Activated naive CD8-positive, alpha-beta T cell treated with anti-CD3 and anti-CD28 coated beads, Interleukin-2, amount 10 ng/mL, durations not matched to agents 7 days and 5 days (primary cell): ENCODE data around the gene SEPSECS. TPM values are rescaled to one million over a fixed set of nuclear protein-coding genes. Genes with fewer than 3 reads are reported as not detected.
"Not testable (repeated sequence)": the region's sequence is repeated elsewhere in the genome, so short reads cannot be mapped to it uniquely, and the experiment has no call there.

Experiments
- ATAC-seq: fragments of 150-1000 bp; cut with Tn5 transposase; one replicate; pipeline ENCODE4 v1.10.0; 2021; ENCODE audit warnings: low read depth, moderate library complexity
- POLR2A ChIA-PET: fragments of 350-600 bp; sonication (Branson Sonifier 250); formaldehyde crosslinking; loops from one replicate; lab custom pipeline; 2021; ENCODE audit warnings: antibody characterized with exemption; lab: Charles Lee
- DNase-seq: peaks from one replicate; pipeline ENCODE4 v3.0.0; 2021
- H3K27ac Mint-ChIP-seq: one replicate; pipeline ENCODE4 v1.8.0; 2022; ENCODE audit warnings: mild to moderate bottlenecking, mixed read lengths
- H3K27me3 Mint-ChIP-seq: one replicate; pipeline ENCODE4 v1.8.0; 2022; ENCODE audit warnings: mild to moderate bottlenecking, moderate library complexity, mixed read lengths
- H3K36me3 Mint-ChIP-seq: one replicate; pipeline ENCODE4 v1.8.0; 2021; ENCODE audit warnings: mild to moderate bottlenecking, mixed read lengths
- H3K4me1 Mint-ChIP-seq: one replicate; pipeline ENCODE4 v1.8.0; 2021; ENCODE audit warnings: mixed read lengths
- H3K4me3 Mint-ChIP-seq: one replicate; pipeline ENCODE4 v1.8.0; 2022; ENCODE audit warnings: mild to moderate bottlenecking, moderate library complexity, mixed read lengths
- H3K9me3 Mint-ChIP-seq: one replicate; pipeline ENCODE4 v1.8.0; 2021; ENCODE audit warnings: mixed read lengths
- total RNA-seq, 2 experiments: library from RNA; stranded (reverse); gene quantifications; one replicate each; pipeline ENCODE4 v1.2.3, GENCODE V29; 2021

Gene SEPSECS
- total RNA-seq, 2 experiments from 2014 or later = 15.1 to 15.5 TPM

- peaks cover 4% of the 10 kb centered on the region for H3K27me3 Mint-ChIP-seq
- DNase-seq (no peak), ATAC-seq (no peak)
- POLR2A ChIA-PET = no interaction called here
- peaks cover 8% of the 10 kb centered on the region for H3K4me1 Mint-ChIP-seq
- H3K9me3 Mint-ChIP-seq = peaks cover 6% of the 10 kb centered on the region
- no peak overlapping the region for H3K27ac Mint-ChIP-seq
- peaks cover 2% of the 10 kb centered on the region for H3K36me3 Mint-ChIP-seq
- no peak overlapping the region for H3K4me3 Mint-ChIP-seq
Observed at GRCh38 chr4:25098964-25099891, 61.0 kb downstream of the SEPSECS start.

- DNase-seq = no peak
- Mint-ChIP-seq H3K4me1 (peaks cover 8% of the 10 kb centered on the region), H3K4me3 (no peak overlapping the region), H3K9me3 (peaks cover 5% of the 10 kb centered on the region), H3K36me3 (peaks cover 2% of the 10 kb centered on the region), H3K27ac (no peak overlapping the region), H3K27me3 (no peaks in the 10 kb centered on the region)
- no peak for ATAC-seq
- POLR2A ChIA-PET = no interaction called here
Observed at GRCh38 chr4:25096981-25097443, 63.2 kb downstream of the SEPSECS start.

- DNase-seq = no peak
- Mint-ChIP-seq H3K4me3 (no peak overlapping the region), H3K4me1 (peaks cover 8% of the 10 kb centered on the region), H3K9me3 (peaks cover 2% of the 10 kb centered on the region), H3K27ac (no peak overlapping the region), H3K27me3 (no peaks in the 10 kb centered on the region), H3K36me3 (peaks cover 2% of the 10 kb centered on the region)
- POLR2A ChIA-PET = no interaction called here
- ATAC-seq = no peak
Observed at GRCh38 chr4:25096251-25096980, 63.8 kb downstream of the SEPSECS start.

GRCh38 chr4:25095837-25096236 lies 64.4 kb downstream of the SEPSECS start:
- peaks cover 2% of the 10 kb centered on the region for H3K9me3 Mint-ChIP-seq
- no peaks in the 10 kb centered on the region for H3K36me3 Mint-ChIP-seq
- H3K4me3 Mint-ChIP-seq = no peak overlapping the region
- ATAC-seq (no peak), DNase-seq (no peak)
- POLR2A ChIA-PET = no interaction called here
- peaks cover 6% of the 10 kb centered on the region for H3K4me1 Mint-ChIP-seq
- no peaks in the 10 kb centered on the region for H3K27me3 Mint-ChIP-seq
- no peak overlapping the region for H3K27ac Mint-ChIP-seq

- H3K27me3 Mint-ChIP-seq = peaks cover 33% of the 10 kb centered on the region
- POLR2A ChIA-PET = no interaction called here
Observed at GRCh38 chr4:25092139-25092538, 68.1 kb downstream of the SEPSECS start.

GRCh38 chr4:25090516-25090915 lies 69.7 kb downstream of the SEPSECS start:
- no peak overlapping the region for H3K4me3 Mint-ChIP-seq
- POLR2A ChIA-PET = no interaction called here
- peaks cover 2% of the 10 kb centered on the region for H3K4me1 Mint-ChIP-seq
- H3K9me3 Mint-ChIP-seq = no peaks in the 10 kb centered on the region
- DNase-seq (no peak), ATAC-seq (no peak)
- peaks cover 42% of the 10 kb centered on the region for H3K27me3 Mint-ChIP-seq
- H3K36me3 Mint-ChIP-seq = no peaks in the 10 kb centered on the region
- H3K27ac Mint-ChIP-seq = no peak overlapping the region

More at GRCh38 chr4:25092139-25092538, 68.1 kb downstream of the SEPSECS start:
- no peaks in the 10 kb centered on the region for H3K36me3 Mint-ChIP-seq
- peaks cover 2% of the 10 kb centered on the region for H3K4me1 Mint-ChIP-seq
- DNase-seq = no peak
- H3K27ac Mint-ChIP-seq = no peak overlapping the region
- no peaks in the 10 kb centered on the region for H3K9me3 Mint-ChIP-seq
- no peak overlapping the region for H3K4me3 Mint-ChIP-seq
- no peak for ATAC-seq

GRCh38 chr4:25089051-25089763 lies 71.0 kb downstream of the SEPSECS start:
- ATAC-seq = no peak
- Mint-ChIP-seq H3K27me3 (peaks cover 48% of the 10 kb centered on the region), H3K27ac (no peak overlapping the region), H3K4me1 (peaks cover 2% of the 10 kb centered on the region), H3K4me3 (no peak overlapping the region), H3K36me3 (no peaks in the 10 kb centered on the region), H3K9me3 (no peaks in the 10 kb centered on the region)
- DNase-seq = no peak
- POLR2A ChIA-PET = no interaction called here

GRCh38 chr4:25088093-25088952 lies 71.9 kb downstream of the SEPSECS start:
- Mint-ChIP-seq H3K9me3 (no peaks in the 10 kb centered on the region), H3K4me3 (peak overlapping the region; percentile 8), H3K4me1 (peaks cover 2% of the 10 kb centered on the region), H3K36me3 (no peaks in the 10 kb centered on the region), H3K27ac (no peak overlapping the region), H3K27me3 (peaks cover 48% of the 10 kb centered on the region)
- ATAC-seq = peak; percentile 30
- no peak for DNase-seq
- POLR2A ChIA-PET = no interaction called here

- Mint-ChIP-seq H3K4me3 (no peak overlapping the region), H3K27me3 (peaks cover 53% of the 10 kb centered on the region), H3K9me3 (no peaks in the 10 kb centered on the region), H3K36me3 (no peaks in the 10 kb centered on the region), H3K4me1 (peaks cover 2% of the 10 kb centered on the region), H3K27ac (no peak overlapping the region)
- POLR2A ChIA-PET = no interaction called here
- ATAC-seq = no peak
- DNase-seq = no peak
Observed at GRCh38 chr4:25085671-25086070, 74.6 kb downstream of the SEPSECS start.

- H3K27me3 Mint-ChIP-seq = peaks cover 32% of the 10 kb centered on the region
- ATAC-seq, H3K36me3 Mint-ChIP-seq, H3K27ac Mint-ChIP-seq, H3K4me3 Mint-ChIP-seq, H3K4me1 Mint-ChIP-seq, H3K9me3 Mint-ChIP-seq, POLR2A ChIA-PET, DNase-seq: not testable (repeated sequence)
Observed at GRCh38 chr4:25083441-25083840, 76.8 kb downstream of the SEPSECS start.

GRCh38 chr4:25081866-25082471 lies 78.3 kb downstream of the SEPSECS start:
- ATAC-seq (no peak), DNase-seq (no peak)
- no peaks in the 10 kb centered on the region for H3K36me3 Mint-ChIP-seq
- POLR2A ChIA-PET = no interaction called here
- H3K9me3 Mint-ChIP-seq = no peaks in the 10 kb centered on the region
- H3K27ac Mint-ChIP-seq = no peak overlapping the region
- H3K27me3 Mint-ChIP-seq = peaks cover 18% of the 10 kb centered on the region
- H3K4me3 Mint-ChIP-seq = no peak overlapping the region
- H3K4me1 Mint-ChIP-seq = no peaks in the 10 kb centered on the region

GRCh38 chr4:25080571-25080970 lies 79.7 kb downstream of the SEPSECS start:
- H3K9me3 Mint-ChIP-seq = no peaks in the 10 kb centered on the region
- H3K36me3 Mint-ChIP-seq = no peaks in the 10 kb centered on the region
- no peaks in the 10 kb centered on the region for H3K4me1 Mint-ChIP-seq
- ATAC-seq (no peak), DNase-seq (no peak)
- no peak overlapping the region for H3K4me3 Mint-ChIP-seq
- POLR2A ChIA-PET = no interaction called here
- H3K27me3 Mint-ChIP-seq = peaks cover 10% of the 10 kb centered on the region
- no peak overlapping the region for H3K27ac Mint-ChIP-seq
